B cell (primary cell): ENCODE data around the gene TATDN3. TPM values are rescaled to one million over a fixed set of nuclear protein-coding genes. Genes with fewer than 3 reads are reported as not detected.

Experiments
- ATAC-seq: fragments of 200-7000 bp; cut with Tn5 transposase; one replicate; pipeline ENCODE4 v1.10.0; 2021; ENCODE audit warnings: low read depth, mild to moderate bottlenecking, moderate number of reproducible peaks, moderate library complexity
- CTCF ChIA-PET: fragments of 350-600 bp; sonication (Branson Sonifier 250); formaldehyde crosslinking; loops from one replicate; lab custom pipeline; 2021; ENCODE audit warnings: antibody characterized with exemption, inconsistent platforms; lab: Charles Lee
- POLR2A ChIA-PET: fragments of 350-600 bp; sonication (Branson Sonifier 250); formaldehyde crosslinking; loops from one replicate; lab custom pipeline; 2021; ENCODE audit warnings: antibody characterized with exemption; lab: Charles Lee
- DNase-seq: peaks from one replicate; pipeline ENCODE4 v3.0.0; 2013
- H2AFZ ChIP-seq: 2 replicates; pipeline ENCODE4 v1.6.1; 2012; ENCODE audit warnings: mild to moderate bottlenecking, low read depth, low read length; ENCODE audit not compliant: insufficient read depth, poor library complexity, severe bottlenecking
- H3K27ac ChIP-seq, 2 donors: 1 replicate in 1 of 2; 2 replicates in 1 of 2; pipeline ENCODE4 v1.5.1; 2012 to 2013; ENCODE audit warnings: low read length in 2 of 2, mild to moderate bottlenecking in 2 of 2, moderate library complexity in 1 of 2
- H3K27me3 ChIP-seq, 4 experiments: fragments of 200-600 bp in 1 of 4; sonication (generic) in 1 of 4; replicated peaks in 1 of 4; 1 replicate in 2 of 4; 2 replicates in 2 of 4; pipeline versions ENCODE4 v1.6.1 to v1.7.0; 2013 to 2016; ENCODE audit warnings: low read length in 3 of 4, mild to moderate bottlenecking in 2 of 4, mixed read lengths in 1 of 4, moderate library complexity in 1 of 4; ENCODE audit not compliant: insufficient read depth in 4 of 4, control insufficient read depth in 3 of 4; ENCODE audit errors: control extremely low read depth in 1 of 4
- H3K36me3 ChIP-seq, 2 experiments: replicated peaks in 1 of 2; 1 replicate in 1 of 2; 2 replicates in 1 of 2; pipeline versions ENCODE4 v1.6.1 to v1.7.1; 2013; ENCODE audit warnings: low read length in 1 of 2; ENCODE audit not compliant: insufficient read depth in 2 of 2, control insufficient read depth in 1 of 2; ENCODE audit errors: control extremely low read depth in 1 of 2, extremely low read depth in 1 of 2
- H3K4me1 ChIP-seq, 2 donors: fragments of 200-600 bp in 1 of 2; sonication (generic) in 1 of 2; 1 replicate in 1 of 2; 2 replicates in 1 of 2; pipeline versions ENCODE4 v1.5.1 to v1.6.1; 2013 to 2017; ENCODE audit warnings: low read length in 2 of 2; ENCODE audit not compliant: control insufficient read depth in 2 of 2, insufficient read depth in 2 of 2
- H3K4me2 ChIP-seq: replicated peaks from 2 replicates; pipeline ENCODE3; 2012; ENCODE audit warnings: mild to moderate bottlenecking, low read depth, low read length; ENCODE audit not compliant: poor library complexity, severe bottlenecking
- H3K4me3 ChIP-seq, 5 experiments: fragments of 200-600 bp in 1 of 5; sonication (generic) in 1 of 5; 1 replicate in 3 of 5; 2 replicates in 2 of 5; pipeline versions ENCODE4 v1.5.1 to v1.7.0; 2011 to 2016; ENCODE audit warnings: low read length in 4 of 5, mild to moderate bottlenecking in 4 of 5, low read depth in 2 of 5, control low read depth in 1 of 5, moderate library complexity in 1 of 5; ENCODE audit not compliant: insufficient read depth in 1 of 5; ENCODE audit errors: control extremely low read depth in 1 of 5, extremely low read depth in 1 of 5
- H3K79me2 ChIP-seq: fragments of 200-600 bp; sonication (generic); one replicate; pipeline ENCODE4 v1.6.0; 2016; ENCODE audit warnings: low read length; ENCODE audit not compliant: control insufficient read depth, insufficient read depth
- H3K9ac ChIP-seq: fragments of 200-600 bp; sonication (generic); 2 replicates; pipeline ENCODE4 v1.6.1; 2017; ENCODE audit warnings: mild to moderate bottlenecking, low read length, moderate library complexity
- H3K9me3 ChIP-seq, 3 donors: one replicate each; pipeline versions ENCODE4 v1.6.1 to v1.7.1; 2013; ENCODE audit warnings: low read length in 2 of 3; ENCODE audit not compliant: control insufficient read depth in 2 of 3, insufficient read depth in 1 of 3; ENCODE audit errors: control extremely low read depth in 1 of 3
- H4K20me1 ChIP-seq: 2 replicates; pipeline ENCODE4 v1.6.0; 2012; ENCODE audit warnings: mild to moderate bottlenecking, low read length; ENCODE audit not compliant: insufficient read depth, control insufficient read depth, poor library complexity, severe bottlenecking
- H3K27ac Mint-ChIP-seq: one replicate; pipeline ENCODE4 v1.8.0; 2021; ENCODE audit warnings: mixed read lengths
- H3K27me3 Mint-ChIP-seq: one replicate; pipeline ENCODE4 v1.8.0; 2021; ENCODE audit warnings: mixed read lengths
- H3K4me1 Mint-ChIP-seq: one replicate; pipeline ENCODE4 v1.8.0; 2021; ENCODE audit warnings: mixed read lengths
- H3K4me3 Mint-ChIP-seq: one replicate; pipeline ENCODE4 v1.8.0; 2021; ENCODE audit warnings: mixed read lengths
- H3K9me3 Mint-ChIP-seq: one replicate; pipeline ENCODE4 v1.8.0; 2022; ENCODE audit warnings: mixed read lengths; ENCODE audit not compliant: insufficient read depth
- CTCF ChIP-seq: fragments of 200-600 bp; IDR thresholded peaks from one replicate; pipeline ENCODE4 v1.8.0; 2022; ENCODE audit warnings: antibody characterized with exemption, mild to moderate bottlenecking
- EZH2 ChIP-seq: IDR thresholded peaks from 2 replicates; pipeline ENCODE4 v1.6.1; 2012; ENCODE audit warnings: borderline replicate concordance, low read depth, mild to moderate bottlenecking, moderate library complexity, low read length; ENCODE audit not compliant: insufficient read depth, poor library complexity, severe bottlenecking
- WGBS: methylation state at CpG from one replicate; pipeline ENCODE4 v1.1.5; 2013; ENCODE audit warnings: missing lambda C conversion rate; ENCODE audit not compliant: insufficient coverage; 5-methylcytosine and 5-hydroxymethylcytosine counted together
- intact Hi-C: fragments of 100-400 bp; cut with micrococcal nuclease; formaldehyde crosslinking; loops from one replicate; pipeline ENCODE4 v1.10.0; 2022
- polyA plus RNA-seq: library from polyadenylated mRNA; depleted of rRNA; stranded (reverse); fragments of >200 nt; gene quantifications from 2 replicates; pipeline ENCODE4 v1.2.3, GENCODE V29; 2012
- total RNA-seq, 2 donors: library from RNA; stranded (reverse); fragments of 120-200 nt in 1 of 2; gene quantifications; 1 replicate in 1 of 2; 2 replicates in 1 of 2; pipeline versions ENCODE4 v1.2.3 to v1.2.4, GENCODE V29; 2013 to 2022

The TATDN3 gene
- total and polyA plus RNA-seq, 2 donors (not counting 1 experiment from before 2014, with no cell fraction given), result 17.6 to 28.6 TPM

- no peaks in the 10 kb centered on the region for H3K9me3 Mint-ChIP-seq
- ChIA-PET CTCF (interaction anchor here (0.8 to 3.1 kb wide), 3 partner anchors 50 to 81 kb away, joined by 3 to 10 read pairs (median 3); no protein-coding TSS in a partner anchor), POLR2A (no interaction called here)
- no peak for ATAC-seq
- Histone ChIP-seq H3K36me3 (no peaks in the 10 kb centered on the region), H3K27me3 (no peaks in the 10 kb centered on the region), H3K4me2 (no peak overlapping the region), H3K4me3 (no peak overlapping the region), H3K4me1 (peaks cover 7 to 11% of the 10 kb centered on the region in 2 donors), H3K9ac (no peak overlapping the region), H4K20me1 (peaks cover 13% of the 10 kb centered on the region), H2AFZ (no peak overlapping the region), H3K9me3 (no peaks in the 10 kb centered on the region), H3K79me2 (peaks cover 56% of the 10 kb centered on the region), H3K27ac (no peak overlapping the region)
- DNase-seq, result no peak
- TF ChIP-seq EZH2, result no peak
- no peak for TF ChIP-seq CTCF
- WGBS, result no CpG with 5 or more reads among the region's 3 CpGs
- H3K27me3 Mint-ChIP-seq, result no peaks in the 10 kb centered on the region
- no peak overlapping the region for H3K27ac Mint-ChIP-seq
- no peak overlapping the region for H3K4me3 Mint-ChIP-seq
- intact Hi-C loops, result no loop called here
- peaks cover 11% of the 10 kb centered on the region for H3K4me1 Mint-ChIP-seq
These were observed 45.1 kb upstream of the TATDN3 start for GRCh38 chr1:212746546-212746945.

GRCh38 chr1:212749821-212750535 lies 41.7 kb upstream of the TATDN3 start:
- Histone ChIP-seq H3K9ac (peak overlapping the region; percentile 22), H3K4me3 (no peak overlapping the region), H3K4me1 (peaks cover 34 to 39% of the 10 kb centered on the region in 2 donors), H2AFZ (peak overlapping the region; percentile 41), H4K20me1 (peaks cover 5% of the 10 kb centered on the region), H3K4me2 (peak overlapping the region; percentile 46), H3K27me3 (no peaks in the 10 kb centered on the region), H3K27ac (peak overlapping the region in 1 of 2 donors; percentile 80), H3K79me2 (peaks cover 47% of the 10 kb centered on the region), H3K36me3 (no peaks in the 10 kb centered on the region), H3K9me3 (no peaks in the 10 kb centered on the region)
- Mint-ChIP-seq H3K27ac (peak overlapping the region; percentile 15), H3K4me3 (peak overlapping the region; percentile 0), H3K27me3 (no peaks in the 10 kb centered on the region), H3K9me3 (no peaks in the 10 kb centered on the region), H3K4me1 (peaks cover 37% of the 10 kb centered on the region)
- POLR2A ChIA-PET, result interaction anchor here (0.6 to 1.1 kb wide), 2 partner anchors 27 to 42 kb away, joined by 3 to 10 read pairs; partner anchors contain the start of genes NSL1 and TATDN3
- 38% methylated on average over 4 of the region's 4 CpGs for WGBS
- DNase-seq (peak; percentile 42), ATAC-seq (peak; percentile 34)
- TF ChIP-seq CTCF (peak; percentile 62), EZH2 (no peak)
- CTCF ChIA-PET, result interaction anchor here (0.6 to 2.5 kb wide), 16 partner anchors 10 to 245 kb away, joined by 3 to 7 read pairs (median 3); partner anchors contain the start of gene BATF3
- intact Hi-C loops, result loop anchor here (2.0 to 5.0 kb wide), 2 partner anchors 42 to 49 kb away; partner anchors contain the start of genes NSL1 and TATDN3
